HG03521 (cell line): ENCODE measurements around the gene MRTFB.
A peak's percentile ranks its signal among the peaks of the same experiment; 100 is the strongest.
"Not testable (repeated sequence)": the region's sequence is repeated elsewhere in the genome, so short reads cannot be mapped to it uniquely, and the experiment has no call there.

Experiments used
- ATAC-seq: cut with Tn5 transposase; IDR thresholded peaks from one replicate; pipeline ENCODE4 v1.9.1; 2021; ENCODE audit warnings: mild to moderate bottlenecking, moderate library complexity; ENCODE audit not compliant: unreplicated experiment

Gene MRTFB

GRCh38 chr16:14070877-14071575 lies at the start of gene MRTFB:
MRTFB (plus strand) TSS chr16:14071319; CDS start chr16:14140607, 69,288 bp downstream.
- ATAC-seq, result peak; percentile 77

- ATAC-seq, result not testable (repeated sequence)
Observed at GRCh38 chr16:14023526-14023925, 47.6 kb upstream of the MRTFB start.

GRCh38 chr16:14024283-14024682 lies 46.8 kb upstream of the MRTFB start:
- no peak for ATAC-seq

GRCh38 chr16:14026572-14027285 lies 44.4 kb upstream of the MRTFB start:
- no peak for ATAC-seq

GRCh38 chr16:14028202-14028601 lies 42.9 kb upstream of the MRTFB start:
- ATAC-seq, result no peak

GRCh38 chr16:14029658-14030057 lies 41.5 kb upstream of the MRTFB start:
- no peak for ATAC-seq

- no peak for ATAC-seq
Observed at GRCh38 chr16:14035092-14035491, 36.0 kb upstream of the MRTFB start.

GRCh38 chr16:14036889-14037288 lies 34.2 kb upstream of the MRTFB start:
- no peak for ATAC-seq

- ATAC-seq, result no peak
Observed at GRCh38 chr16:14037960-14038359, 33.2 kb upstream of the MRTFB start.

GRCh38 chr16:14041164-14041563 lies 30.0 kb upstream of the MRTFB start:
- no peak for ATAC-seq

- ATAC-seq, result no peak
Observed at GRCh38 chr16:14042706-14043105, 28.4 kb upstream of the MRTFB start.

- ATAC-seq, result no peak
Observed at GRCh38 chr16:14043278-14043677, 27.8 kb upstream of the MRTFB start.

- no peak for ATAC-seq
Observed at GRCh38 chr16:14043793-14044192, 27.3 kb upstream of the MRTFB start.

- not testable (repeated sequence) for ATAC-seq
Observed at GRCh38 chr16:14047121-14047859, 23.8 kb upstream of the MRTFB start.

- ATAC-seq, result no peak
Observed at GRCh38 chr16:14050291-14051027, 20.7 kb upstream of the MRTFB start.

GRCh38 chr16:14051103-14051729 lies 19.9 kb upstream of the MRTFB start:
- no peak for ATAC-seq

- ATAC-seq, result no peak
Observed at GRCh38 chr16:14056970-14057369, 14.1 kb upstream of the MRTFB start.

GRCh38 chr16:14057878-14058382 lies 13.2 kb upstream of the MRTFB start:
- ATAC-seq, result no peak

GRCh38 chr16:14061732-14062259 lies 9.3 kb upstream of the MRTFB start:
- no peak for ATAC-seq

GRCh38 chr16:14062261-14062660 lies 8.9 kb upstream of the MRTFB start:
- ATAC-seq, result no peak
